Ramos (cell line): ENCODE measurements around the gene DAPK2.

ENCODE experiments used
- in situ Hi-C: fragments of 300-500 bp; cut with MboI; formaldehyde crosslinking; loops from one replicate; pipeline ENCODE4 v1.14.3; 2022; ENCODE audit warnings: low sequenced_read_pairs; ENCODE audit not compliant: unreplicated experiment

DAPK2 gene

GRCh38 chr15:63902671-63903035 lies 143.6 kb downstream of the DAPK2 start:
- in situ Hi-C loops = no loop called here

- in situ Hi-C loops = no loop called here
These were observed 144.2 kb downstream of the DAPK2 start for GRCh38 chr15:63901912-63902670.

- in situ Hi-C loops = no loop called here
These were observed 146.0 kb downstream of the DAPK2 start for GRCh38 chr15:63900306-63900705.

- in situ Hi-C loops = loop anchor here (10.0 to 25.0 kb wide), 2 partner anchors 295 to 437 kb away; no protein-coding TSS in a partner anchor
These were observed 146.7 kb downstream of the DAPK2 start for GRCh38 chr15:63899606-63900005.

- in situ Hi-C loops = loop anchor here (10.0 to 25.0 kb wide), 2 partner anchors 294 to 437 kb away; no protein-coding TSS in a partner anchor
These were observed 147.1 kb downstream of the DAPK2 start for GRCh38 chr15:63899193-63899592.

GRCh38 chr15:63896336-63897115 lies 149.8 kb downstream of the DAPK2 start:
- in situ Hi-C loops = loop anchor here (10.0 to 25.0 kb wide), 2 partner anchors 292 to 434 kb away; no protein-coding TSS in a partner anchor

- in situ Hi-C loops = loop anchor here (10.0 to 25.0 kb wide), 2 partner anchors 291 to 434 kb away; no protein-coding TSS in a partner anchor
These were observed 150.5 kb downstream of the DAPK2 start for GRCh38 chr15:63895787-63896218.

- in situ Hi-C loops = loop anchor here (10.0 to 25.0 kb wide), 2 partner anchors 290 to 433 kb away; no protein-coding TSS in a partner anchor
These were observed 151.1 kb downstream of the DAPK2 start for GRCh38 chr15:63895194-63895593.

GRCh38 chr15:63894662-63894949 lies 151.7 kb downstream of the DAPK2 start:
- in situ Hi-C loops = loop anchor here (10.0 to 25.0 kb wide), 2 partner anchors 290 to 432 kb away; no protein-coding TSS in a partner anchor

GRCh38 chr15:63893866-63894661 lies 152.2 kb downstream of the DAPK2 start:
- in situ Hi-C loops = loop anchor here (10.0 to 25.0 kb wide), 2 partner anchors 289 to 432 kb away; no protein-coding TSS in a partner anchor

- in situ Hi-C loops = loop anchor here (10.0 to 25.0 kb wide), 2 partner anchors 288 to 431 kb away; no protein-coding TSS in a partner anchor
These were observed 153.4 kb downstream of the DAPK2 start for GRCh38 chr15:63892794-63893441.

GRCh38 chr15:63891768-63892133 lies 154.5 kb downstream of the DAPK2 start:
- in situ Hi-C loops = loop anchor here (10.0 to 25.0 kb wide), 2 partner anchors 287 to 429 kb away; no protein-coding TSS in a partner anchor

- in situ Hi-C loops = loop anchor here (10.0 to 25.0 kb wide), 2 partner anchors 286 to 429 kb away; no protein-coding TSS in a partner anchor
These were observed 155.1 kb downstream of the DAPK2 start for GRCh38 chr15:63891079-63891767.

- in situ Hi-C loops = loop anchor here (10.0 to 25.0 kb wide), 2 partner anchors 286 to 428 kb away; no protein-coding TSS in a partner anchor
These were observed 155.7 kb downstream of the DAPK2 start for GRCh38 chr15:63890617-63891016.

- in situ Hi-C loops = loop anchor here (10.0 to 25.0 kb wide), 3 partner anchors 125 to 428 kb away; no protein-coding TSS in a partner anchor
These were observed 156.5 kb downstream of the DAPK2 start for GRCh38 chr15:63889831-63890230.

GRCh38 chr15:63888823-63889222 lies 157.5 kb downstream of the DAPK2 start:
- in situ Hi-C loops = loop anchor here (10.0 to 25.0 kb wide), 2 partner anchors 124 to 427 kb away; no protein-coding TSS in a partner anchor

GRCh38 chr15:63888146-63888545 lies 158.1 kb downstream of the DAPK2 start:
- in situ Hi-C loops = loop anchor here (10.0 to 25.0 kb wide), 2 partner anchors 123 to 426 kb away; no protein-coding TSS in a partner anchor

GRCh38 chr15:63887630-63888029 lies 158.7 kb downstream of the DAPK2 start:
- in situ Hi-C loops = loop anchor here (10.0 to 25.0 kb wide), 2 partner anchors 123 to 425 kb away; no protein-coding TSS in a partner anchor
